HepG2 (cell line): ENCODE measurements around the gene NLRC3. TPM values are rescaled to one million over a fixed set of nuclear protein-coding genes. Genes with fewer than 3 reads are reported as not detected.

Experiments
- BCL6 ChIP-seq: IDR thresholded peaks from 2 replicates; pipeline ENCODE4 v1.6.1; 2016; ENCODE audit warnings: missing genetic modification reagents, missing compliant biosample characterization
- CCAR2 ChIP-seq: fragments of 200-400 bp; formaldehyde crosslinking; optimal IDR thresholded peaks from 2 replicates; pipeline ENCODE3; 2018; ENCODE audit warnings: low read depth, mild to moderate bottlenecking, low read length, moderate library complexity
- HMGA1 ChIP-seq: sonication (generic); formaldehyde crosslinking; conservative IDR thresholded peaks from 2 replicates; pipeline ENCODE4 v1.4.0; 2020; ENCODE audit warnings: missing genetic modification reagents
- KMT2B ChIP-seq: IDR thresholded peaks from 2 replicates; pipeline ENCODE4 v1.6.1; 2016; ENCODE audit warnings: missing genetic modification reagents, missing compliant biosample characterization
- RNF2 ChIP-seq: fragments of 450-650 bp; conservative IDR thresholded peaks from 2 replicates; pipeline ENCODE4 v1.6.1; 2016; ENCODE audit warnings: low read depth
- SATB2 ChIP-seq: sonication (generic); formaldehyde crosslinking; IDR thresholded peaks from 2 replicates; pipeline ENCODE4 v1.5.0; 2020; ENCODE audit warnings: missing genetic modification reagents
- STAG1 ChIP-seq: sonication (generic); formaldehyde crosslinking; IDR thresholded peaks from 2 replicates; pipeline ENCODE4 v1.4.0; 2020; ENCODE audit warnings: missing genetic modification reagents
- THYN1 ChIP-seq: sonication (generic); formaldehyde crosslinking; IDR thresholded peaks from 2 replicates; pipeline ENCODE4 v1.8.1; 2023; ENCODE audit warnings: low read depth, mild to moderate bottlenecking, moderate library complexity, missing genetic modification reagents, borderline replicate concordance
- ZC3H4 ChIP-seq: sonication (generic); formaldehyde crosslinking; IDR thresholded peaks from 2 replicates; pipeline ENCODE4 v1.4.0; 2020; ENCODE audit warnings: missing genetic modification reagents, borderline replicate concordance
- ZNF3 ChIP-seq: IDR thresholded peaks from 2 replicates; pipeline ENCODE4 v1.7.0; 2017; ENCODE audit warnings: inconsistent platforms
- ZNF644 ChIP-seq: IDR thresholded peaks from 2 replicates; pipeline ENCODE4 v1.6.1; 2016; ENCODE audit warnings: low read depth
- ZNF672 ChIP-seq: sonication (generic); formaldehyde crosslinking; IDR thresholded peaks from 2 replicates; pipeline ENCODE4 v1.8.1; 2022; ENCODE audit warnings: missing genetic modification reagents
- ZNF766 ChIP-seq: sonication (generic); formaldehyde crosslinking; IDR thresholded peaks from 2 replicates; pipeline ENCODE4 v1.5.0; 2020; ENCODE audit warnings: missing genetic modification reagents, borderline replicate concordance
- ZSCAN25 ChIP-seq: sonication (generic); formaldehyde crosslinking; IDR thresholded peaks from 2 replicates; pipeline ENCODE4 v1.8.0; 2022; ENCODE audit warnings: mild to moderate bottlenecking, missing genetic modification reagents
- polyA plus RNA-seq, 8 experiments: library from polyadenylated mRNA; depleted of rRNA in 3 of 8; stranded (reverse) in 7 of 8; unstranded in 1 of 8; fragments of >200 nt; fragmentation: Illumina TruSeq in 4 of 8; extraction: Trizol in 4 of 8; gene quantifications; 2 replicates each; pipeline versions ENCODE4 v1.2.1 to v1.2.3, GENCODE V29; 2011 to 2016; ENCODE audit warnings: low read depth in 4 of 8, missing spikeins in 1 of 8, mixed read lengths in 1 of 8; ENCODE audit not compliant: insufficient read depth in 1 of 8
- total RNA-seq, 5 experiments: library from RNA; depleted of rRNA; stranded (reverse); fragments of >200 nt; fragmentation: Illumina TruSeq; extraction: Trizol; gene quantifications; 2 replicates each; pipeline ENCODE4 v1.2.3, GENCODE V29; 2016; ENCODE audit warnings: low read depth in 1 of 5
- TF ChIP-seq, protein P1 (sequence below): IDR thresholded peaks from 2 replicates; pipeline ENCODE4 v1.4.0; 2020; ENCODE audit warnings: mild to moderate bottlenecking, missing genetic modification reagents
- TF ChIP-seq, protein P2 (sequence below): IDR thresholded peaks from 2 replicates; pipeline ENCODE4 v1.6.1; 2018; ENCODE audit warnings: missing genetic modification reagents
- TF ChIP-seq, protein P3 (sequence below): sonication (generic); formaldehyde crosslinking; IDR thresholded peaks from 2 replicates; pipeline ENCODE4 v1.8.1; 2022; ENCODE audit warnings: mild to moderate bottlenecking, missing genetic modification reagents
- TF ChIP-seq, protein P4 (sequence below): sonication (generic); formaldehyde crosslinking; IDR thresholded peaks from 2 replicates; pipeline ENCODE4 v1.5.0; 2020; ENCODE audit warnings: mild to moderate bottlenecking, missing genetic modification reagents

Gene NLRC3
- total and polyA plus RNA-seq, 2 of the 13 experiments (the other 11 are each of a cell fraction or from before 2014, with no cell fraction given): not detected

GRCh38 chr16:3596101-3596861 is 19.1 kb upstream of the NLRC3 start (continued):
- TF ChIP-seq, protein P1, sequence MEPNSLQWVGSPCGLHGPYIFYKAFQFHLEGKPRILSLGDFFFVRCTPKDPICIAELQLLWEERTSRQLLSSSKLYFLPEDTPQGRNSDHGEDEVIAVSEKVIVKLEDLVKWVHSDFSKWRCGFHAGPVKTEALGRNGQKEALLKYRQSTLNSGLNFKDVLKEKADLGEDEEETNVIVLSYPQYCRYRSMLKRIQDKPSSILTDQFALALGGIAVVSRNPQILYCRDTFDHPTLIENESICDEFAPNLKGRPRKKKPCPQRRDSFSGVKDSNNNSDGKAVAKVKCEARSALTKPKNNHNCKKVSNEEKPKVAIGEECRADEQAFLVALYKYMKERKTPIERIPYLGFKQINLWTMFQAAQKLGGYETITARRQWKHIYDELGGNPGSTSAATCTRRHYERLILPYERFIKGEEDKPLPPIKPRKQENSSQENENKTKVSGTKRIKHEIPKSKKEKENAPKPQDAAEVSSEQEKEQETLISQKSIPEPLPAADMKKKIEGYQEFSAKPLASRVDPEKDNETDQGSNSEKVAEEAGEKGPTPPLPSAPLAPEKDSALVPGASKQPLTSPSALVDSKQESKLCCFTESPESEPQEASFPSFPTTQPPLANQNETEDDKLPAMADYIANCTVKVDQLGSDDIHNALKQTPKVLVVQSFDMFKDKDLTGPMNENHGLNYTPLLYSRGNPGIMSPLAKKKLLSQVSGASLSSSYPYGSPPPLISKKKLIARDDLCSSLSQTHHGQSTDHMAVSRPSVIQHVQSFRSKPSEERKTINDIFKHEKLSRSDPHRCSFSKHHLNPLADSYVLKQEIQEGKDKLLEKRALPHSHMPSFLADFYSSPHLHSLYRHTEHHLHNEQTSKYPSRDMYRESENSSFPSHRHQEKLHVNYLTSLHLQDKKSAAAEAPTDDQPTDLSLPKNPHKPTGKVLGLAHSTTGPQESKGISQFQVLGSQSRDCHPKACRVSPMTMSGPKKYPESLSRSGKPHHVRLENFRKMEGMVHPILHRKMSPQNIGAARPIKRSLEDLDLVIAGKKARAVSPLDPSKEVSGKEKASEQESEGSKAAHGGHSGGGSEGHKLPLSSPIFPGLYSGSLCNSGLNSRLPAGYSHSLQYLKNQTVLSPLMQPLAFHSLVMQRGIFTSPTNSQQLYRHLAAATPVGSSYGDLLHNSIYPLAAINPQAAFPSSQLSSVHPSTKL (CRISPR knock-in tag): peak; percentile 94
- TF ChIP-seq ZNF766 (CRISPR knock-in tag): peak; percentile 89
- TF ChIP-seq CCAR2: no peak
- TF ChIP-seq, protein P2, sequence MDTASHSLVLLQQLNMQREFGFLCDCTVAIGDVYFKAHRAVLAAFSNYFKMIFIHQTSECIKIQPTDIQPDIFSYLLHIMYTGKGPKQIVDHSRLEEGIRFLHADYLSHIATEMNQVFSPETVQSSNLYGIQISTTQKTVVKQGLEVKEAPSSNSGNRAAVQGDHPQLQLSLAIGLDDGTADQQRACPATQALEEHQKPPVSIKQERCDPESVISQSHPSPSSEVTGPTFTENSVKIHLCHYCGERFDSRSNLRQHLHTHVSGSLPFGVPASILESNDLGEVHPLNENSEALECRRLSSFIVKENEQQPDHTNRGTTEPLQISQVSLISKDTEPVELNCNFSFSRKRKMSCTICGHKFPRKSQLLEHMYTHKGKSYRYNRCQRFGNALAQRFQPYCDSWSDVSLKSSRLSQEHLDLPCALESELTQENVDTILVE (CRISPR knock-in tag): peak; percentile 65
- TF ChIP-seq ZNF644 (CRISPR knock-in tag): no peak
- peak; percentile 47 for TF ChIP-seq STAG1
- TF ChIP-seq BCL6: peak; percentile 96
- TF ChIP-seq HMGA1 (CRISPR knock-in tag): no peak
- TF ChIP-seq RNF2: peak; percentile 78; the same call in 1 of the 2 replicates
- TF ChIP-seq ZNF3 (CRISPR knock-in tag): 0 out of 2 replicates have a peak, but pooled peaks have one; percentile 46
- no peak for TF ChIP-seq THYN1
- TF ChIP-seq SATB2: peak; percentile 86; the same call in 1 of the 2 replicates
- no peak for TF ChIP-seq ZC3H4 (CRISPR knock-in tag)
- no peak for TF ChIP-seq ZNF672
- TF ChIP-seq KMT2B: no peak
- TF ChIP-seq, protein P3, sequence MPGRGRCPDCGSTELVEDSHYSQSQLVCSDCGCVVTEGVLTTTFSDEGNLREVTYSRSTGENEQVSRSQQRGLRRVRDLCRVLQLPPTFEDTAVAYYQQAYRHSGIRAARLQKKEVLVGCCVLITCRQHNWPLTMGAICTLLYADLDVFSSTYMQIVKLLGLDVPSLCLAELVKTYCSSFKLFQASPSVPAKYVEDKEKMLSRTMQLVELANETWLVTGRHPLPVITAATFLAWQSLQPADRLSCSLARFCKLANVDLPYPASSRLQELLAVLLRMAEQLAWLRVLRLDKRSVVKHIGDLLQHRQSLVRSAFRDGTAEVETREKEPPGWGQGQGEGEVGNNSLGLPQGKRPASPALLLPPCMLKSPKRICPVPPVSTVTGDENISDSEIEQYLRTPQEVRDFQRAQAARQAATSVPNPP (CRISPR knock-in tag): 0 out of 2 replicates have a peak, but pooled peaks have one; percentile 60
- TF ChIP-seq ZSCAN25 (CRISPR knock-in tag): peak; percentile 75; the same call in 1 of the 2 replicates
- TF ChIP-seq, protein P4, sequence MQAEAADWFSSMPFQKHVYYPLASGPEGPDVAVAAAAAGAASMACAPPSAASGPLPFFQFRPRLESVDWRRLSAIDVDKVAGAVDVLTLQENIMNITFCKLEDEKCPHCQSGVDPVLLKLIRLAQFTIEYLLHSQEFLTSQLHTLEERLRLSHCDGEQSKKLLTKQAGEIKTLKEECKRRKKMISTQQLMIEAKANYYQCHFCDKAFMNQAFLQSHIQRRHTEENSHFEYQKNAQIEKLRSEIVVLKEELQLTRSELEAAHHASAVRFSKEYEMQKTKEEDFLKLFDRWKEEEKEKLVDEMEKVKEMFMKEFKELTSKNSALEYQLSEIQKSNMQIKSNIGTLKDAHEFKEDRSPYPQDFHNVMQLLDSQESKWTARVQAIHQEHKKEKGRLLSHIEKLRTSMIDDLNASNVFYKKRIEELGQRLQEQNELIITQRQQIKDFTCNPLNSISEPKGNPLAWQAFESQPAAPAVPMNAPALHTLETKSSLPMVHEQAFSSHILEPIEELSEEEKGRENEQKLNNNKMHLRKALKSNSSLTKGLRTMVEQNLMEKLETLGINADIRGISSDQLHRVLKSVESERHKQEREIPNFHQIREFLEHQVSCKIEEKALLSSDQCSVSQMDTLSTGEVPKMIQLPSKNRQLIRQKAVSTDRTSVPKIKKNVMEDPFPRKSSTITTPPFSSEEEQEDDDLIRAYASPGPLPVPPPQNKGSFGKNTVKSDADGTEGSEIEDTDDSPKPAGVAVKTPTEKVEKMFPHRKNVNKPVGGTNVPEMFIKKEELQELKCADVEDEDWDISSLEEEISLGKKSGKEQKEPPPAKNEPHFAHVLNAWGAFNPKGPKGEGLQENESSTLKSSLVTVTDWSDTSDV (CRISPR knock-in tag): 0 out of 2 replicates have a peak, but pooled peaks have one; percentile 13
